K562 (cell line): Measurements from ENCODE around the gene HAUS3. TPM values are rescaled to one million over a fixed set of nuclear protein-coding genes. Genes with fewer than 3 reads are reported as not detected.
A peak's percentile ranks its signal among the peaks of the same experiment; 100 is the strongest.

Source experiments
- ARID4B ChIP-seq: sonication (generic); formaldehyde crosslinking; IDR thresholded peaks from 2 replicates; pipeline ENCODE4 v1.8.0; 2022; ENCODE audit warnings: mild to moderate bottlenecking, missing genetic modification reagents
- CBFB ChIP-seq: sonication (generic); formaldehyde crosslinking; IDR thresholded peaks from 2 replicates; pipeline ENCODE4 v1.4.0; 2020; ENCODE audit warnings: mild to moderate bottlenecking, missing genetic modification reagents
- CCAR2 ChIP-seq: fragments of 200-400 bp; formaldehyde crosslinking; IDR thresholded peaks from 2 replicates; pipeline ENCODE4 v1.6.1; 2017; ENCODE audit warnings: mild to moderate bottlenecking, low read depth, low read length
- COPS2 ChIP-seq: fragments of 450-650 bp; conservative IDR thresholded peaks from 2 replicates; pipeline ENCODE4 v1.6.1; 2016; ENCODE audit warnings: mild to moderate bottlenecking, moderate library complexity
- HDAC6 ChIP-seq: IDR thresholded peaks from 2 replicates; pipeline ENCODE4 v1.6.1; 2012; ENCODE audit warnings: low read depth, mild to moderate bottlenecking, control low read depth, inconsistent platforms, low read length, moderate library complexity
- NR3C1 ChIP-seq: sonication (generic); formaldehyde crosslinking; IDR thresholded peaks from 2 replicates; pipeline ENCODE4 v1.8.1; 2022; ENCODE audit warnings: missing genetic modification reagents
- RB1 ChIP-seq: fragments of 450-650 bp; IDR thresholded peaks from 2 replicates; pipeline ENCODE4 v1.6.1; 2017; ENCODE audit warnings: low read depth, mild to moderate bottlenecking
- SMC3 ChIP-seq: conservative IDR thresholded peaks from 2 replicates; pipeline ENCODE4 v1.6.1; 2011; ENCODE audit warnings: low read depth, low read length, improper control_type of control experiment; ENCODE audit not compliant: insufficient read depth
- polyA plus RNA-seq, 8 experiments: library from polyadenylated mRNA; depleted of rRNA in 4 of 8; stranded (reverse) in 5 of 8; unstranded in 3 of 8; fragments of >200 nt; fragmentation: Nextera tagmentation in 2 of 8; fragmentation: Illumina TruSeq in 1 of 8; extraction: Ambion mirVana in 2 of 8; extraction: Trizol in 1 of 8; gene quantifications; 2 replicates each; pipeline versions ENCODE4 v1.2.1 to v1.2.3, GENCODE V29; 2011 to 2014; ENCODE audit warnings: inconsistent platforms in 1 of 8, missing spikeins in 1 of 8
- total RNA-seq, 7 experiments: library from RNA; depleted of rRNA in 6 of 7; stranded (reverse); fragments of >200 nt in 6 of 7; fragmentation: Illumina TruSeq in 2 of 7; extraction: Trizol in 2 of 7; gene quantifications; 2 replicates each; pipeline versions ENCODE4 v1.2.1 to v1.2.3, GENCODE V29; 2011 to 2021; ENCODE audit warnings: low replicate concordance in 1 of 7
- TF ChIP-seq, protein P1 (sequence below): sonication (generic); formaldehyde crosslinking; IDR thresholded peaks from 2 replicates; pipeline ENCODE4 v1.8.0; 2022; ENCODE audit warnings: missing genetic modification reagents, mild to moderate bottlenecking, borderline replicate concordance
- TF ChIP-seq, protein P2 (sequence below), 2 experiments: fragments of 450-650 bp in 1 of 2; sonication (generic) in 1 of 2; formaldehyde crosslinking in 1 of 2; IDR thresholded peaks; 2 replicates each; pipeline versions ENCODE4 v1.7.1 to v1.9.0; 2016 to 2022; ENCODE audit warnings: inconsistent platforms in 1 of 2, mild to moderate bottlenecking in 1 of 2, missing genetic modification reagents in 1 of 2

HAUS3 gene
- total and polyA plus RNA-seq, 9 of the 15 experiments (the other 6 are each of a cell fraction or from before 2014, with no cell fraction given), result 8.9 to 25.7 (median 21.5) TPM

- TF ChIP-seq, protein P1, sequence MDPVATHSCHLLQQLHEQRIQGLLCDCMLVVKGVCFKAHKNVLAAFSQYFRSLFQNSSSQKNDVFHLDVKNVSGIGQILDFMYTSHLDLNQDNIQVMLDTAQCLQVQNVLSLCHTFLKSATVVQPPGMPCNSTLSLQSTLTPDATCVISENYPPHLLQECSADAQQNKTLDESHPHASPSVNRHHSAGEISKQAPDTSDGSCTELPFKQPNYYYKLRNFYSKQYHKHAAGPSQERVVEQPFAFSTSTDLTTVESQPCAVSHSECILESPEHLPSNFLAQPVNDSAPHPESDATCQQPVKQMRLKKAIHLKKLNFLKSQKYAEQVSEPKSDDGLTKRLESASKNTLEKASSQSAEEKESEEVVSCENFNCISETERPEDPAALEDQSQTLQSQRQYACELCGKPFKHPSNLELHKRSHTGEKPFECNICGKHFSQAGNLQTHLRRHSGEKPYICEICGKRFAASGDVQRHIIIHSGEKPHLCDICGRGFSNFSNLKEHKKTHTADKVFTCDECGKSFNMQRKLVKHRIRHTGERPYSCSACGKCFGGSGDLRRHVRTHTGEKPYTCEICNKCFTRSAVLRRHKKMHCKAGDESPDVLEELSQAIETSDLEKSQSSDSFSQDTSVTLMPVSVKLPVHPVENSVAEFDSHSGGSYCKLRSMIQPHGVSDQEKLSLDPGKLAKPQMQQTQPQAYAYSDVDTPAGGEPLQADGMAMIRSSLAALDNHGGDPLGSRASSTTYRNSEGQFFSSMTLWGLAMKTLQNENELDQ (CRISPR knock-in tag), result no peak
- 0 out of 2 replicates have a peak, but pooled peaks have one; percentile 45 for TF ChIP-seq RB1
- peak; percentile 94 for TF ChIP-seq SMC3
- TF ChIP-seq, protein P2, sequence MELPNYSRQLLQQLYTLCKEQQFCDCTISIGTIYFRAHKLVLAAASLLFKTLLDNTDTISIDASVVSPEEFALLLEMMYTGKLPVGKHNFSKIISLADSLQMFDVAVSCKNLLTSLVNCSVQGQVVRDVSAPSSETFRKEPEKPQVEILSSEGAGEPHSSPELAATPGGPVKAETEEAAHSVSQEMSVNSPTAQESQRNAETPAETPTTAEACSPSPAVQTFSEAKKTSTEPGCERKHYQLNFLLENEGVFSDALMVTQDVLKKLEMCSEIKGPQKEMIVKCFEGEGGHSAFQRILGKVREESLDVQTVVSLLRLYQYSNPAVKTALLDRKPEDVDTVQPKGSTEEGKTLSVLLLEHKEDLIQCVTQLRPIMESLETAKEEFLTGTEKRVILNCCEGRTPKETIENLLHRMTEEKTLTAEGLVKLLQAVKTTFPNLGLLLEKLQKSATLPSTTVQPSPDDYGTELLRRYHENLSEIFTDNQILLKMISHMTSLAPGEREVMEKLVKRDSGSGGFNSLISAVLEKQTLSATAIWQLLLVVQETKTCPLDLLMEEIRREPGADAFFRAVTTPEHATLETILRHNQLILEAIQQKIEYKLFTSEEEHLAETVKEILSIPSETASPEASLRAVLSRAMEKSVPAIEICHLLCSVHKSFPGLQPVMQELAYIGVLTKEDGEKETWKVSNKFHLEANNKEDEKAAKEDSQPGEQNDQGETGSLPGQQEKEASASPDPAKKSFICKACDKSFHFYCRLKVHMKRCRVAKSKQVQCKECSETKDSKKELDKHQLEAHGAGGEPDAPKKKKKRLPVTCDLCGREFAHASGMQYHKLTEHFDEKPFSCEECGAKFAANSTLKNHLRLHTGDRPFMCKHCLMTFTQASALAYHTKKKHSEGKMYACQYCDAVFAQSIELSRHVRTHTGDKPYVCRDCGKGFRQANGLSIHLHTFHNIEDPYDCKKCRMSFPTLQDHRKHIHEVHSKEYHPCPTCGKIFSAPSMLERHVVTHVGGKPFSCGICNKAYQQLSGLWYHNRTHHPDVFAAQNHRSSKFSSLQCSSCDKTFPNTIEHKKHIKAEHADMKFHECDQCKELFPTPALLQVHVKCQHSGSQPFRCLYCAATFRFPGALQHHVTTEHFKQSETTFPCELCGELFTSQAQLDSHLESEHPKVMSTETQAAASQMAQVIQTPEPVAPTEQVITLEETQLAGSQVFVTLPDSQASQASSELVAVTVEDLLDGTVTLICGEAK (IDR thresholded peaks at IDR 0.05), result no peak
- TF ChIP-seq, protein P2 (CRISPR knock-in tag; IDR thresholded peaks at IDR 0.05), result no peak
- TF ChIP-seq CCAR2, result no peak
- TF ChIP-seq NR3C1, result no peak
- no peak for TF ChIP-seq COPS2
- TF ChIP-seq ARID4B (CRISPR knock-in tag), result 0 out of 2 replicates have a peak, but pooled peaks have one; percentile 25
- TF ChIP-seq HDAC6, result no peak
- TF ChIP-seq CBFB (CRISPR knock-in tag), result no peak
These were observed 21.8 kb downstream of the HAUS3 start (continued) for GRCh38 chr4:2220016-2220630.
